Pancreas (tissue), 10 donors: ENCODE results near the gene UBE2H. TPM values are rescaled to one million over a fixed set of nuclear protein-coding genes. Genes with fewer than 3 reads are reported as not detected.

Experiments used
- ATAC-seq, 4 donors: fragments of 200-7000 bp; cut with Tn5 transposase; one replicate each; pipeline versions ENCODE4 v1.8.0 to v1.9.1; 2020; ENCODE audit warnings: mild to moderate bottlenecking in 4 of 4, moderate library complexity in 4 of 4
- DNase-seq, 6 donors: peaks; one replicate each; pipeline ENCODE4 v3.0.0-alpha.2; 2020
- FAIRE-seq: peaks from 2 replicates; lab custom pipeline; 2012; peaks lifted over from hg19 to GRCh38; lab: Jason Lieb, UNC
- H3K27ac ChIP-seq, 4 donors: fragments of 200-600 bp; sonication (generic); 1 replicate in 3 of 4; 2 replicates in 1 of 4; pipeline versions ENCODE4 v1.5.0 to v1.8.0; 2020
- H3K27me3 ChIP-seq, 4 donors: fragments of 200-600 bp; one replicate each; pipeline ENCODE4 v1.8.0; 2021
- H3K36me3 ChIP-seq, 3 donors: fragments of 200-600 bp; sonication (generic) in 1 of 3; one replicate each; pipeline versions ENCODE4 v1.5.0 to v1.8.0; 2020 to 2021
- H3K4me1 ChIP-seq, 3 donors: fragments of 200-600 bp; one replicate each; pipeline ENCODE4 v1.8.0; 2021
- H3K4me3 ChIP-seq, 4 donors: fragments of 200-600 bp; sonication (generic) in 2 of 4; one replicate each; pipeline versions ENCODE4 v1.5.0 to v1.8.0; 2020 to 2021
- H3K9me3 ChIP-seq, 4 donors: fragments of 200-600 bp; one replicate each; pipeline ENCODE4 v1.8.0; 2021
- WGBS, 2 donors: extraction: QIAGEN DNeasy Blood & Tissue Kit; methylation state at CpG; one replicate each; pipeline ENCODE4 v1.1.7; 2013; 5-methylcytosine and 5-hydroxymethylcytosine counted together
- intact Hi-C, 3 donors: fragments of 100-400 bp; cut with DNase I; formaldehyde crosslinking; loops; one replicate each; pipeline versions ENCODE4 v1.11.1 to v1.14.2; 2022
- polyA plus RNA-seq, 2 donors: library from polyadenylated mRNA; stranded (reverse); fragments of 200-250 nt; gene quantifications; one replicate each; pipeline ENCODE4 v1.2.3, GENCODE V29; 2013
- total RNA-seq, 6 donors: library from RNA; stranded (reverse); fragmentation: NEBNext Ultra II Directional in 4 of 6; extraction: Animal tissue kit (Norgen Biotek cat#: 25700) in 4 of 6; gene quantifications; one replicate each; pipeline versions ENCODE4 v1.2.1 to v1.2.4, GENCODE V29; 2021 to 2023
- TF ChIP-seq, protein P1 (sequence below), 4 donors: fragments of 200-600 bp; sonication (generic) in 3 of 4; IDR thresholded peaks; one replicate each; pipeline versions ENCODE4 v1.5.0 to v1.8.0; 2021; ENCODE audit warnings: antibody characterized with exemption in 4 of 4
- donor health status: healthy with polysubstance abuse.
- donor health status: DM: no; HTN: no; CAD: no; lungs with moderate emphysema.
- donor health status: DM: no; HTN: no; CAD: no.
- donor health status: control.
- donor health status: control.
- donor health status: Bipolar disorder and iron deficiency.
- donor health status: DM: yes; HTN: yes; CAD: no.
- donor health status: DM: no; HTN: no; CAD: no.
- donor health status: DM: no; HTN: no; CAD: no.
- donor health status: DM: yes; HTN: yes; CAD: no.

UBE2H gene
- total and polyA plus RNA-seq, 8 donors = 16.7 to 85.6 (median 62.6) TPM

DNA sequence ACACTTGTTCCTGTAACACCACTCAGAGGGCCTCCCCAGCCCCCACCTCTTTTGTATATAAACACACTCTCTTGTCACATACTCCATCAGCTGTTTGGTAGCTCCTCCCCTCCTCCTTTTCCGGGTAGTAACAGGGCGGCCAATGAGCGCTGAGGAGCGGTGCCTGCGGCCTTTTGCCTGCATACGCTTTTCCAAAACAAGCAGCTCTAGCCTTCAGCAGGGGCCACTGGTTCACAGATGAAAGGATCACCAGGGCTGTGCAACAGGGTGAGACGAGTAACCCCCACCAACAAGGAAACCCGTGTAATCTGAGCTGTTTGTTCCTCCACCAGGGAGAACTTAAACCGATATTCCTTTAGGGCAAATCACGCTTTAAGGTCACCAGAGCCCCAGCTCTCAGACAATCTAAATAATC is 3.9 kb downstream of the UBE2H start:
- Histone ChIP-seq H3K36me3 (no peaks in the 10 kb centered on the region), H3K27ac (peak overlapping the region; percentile 88 to 99 (median 93)), H3K9me3 (no peaks in the 10 kb centered on the region), H3K27me3 (no peaks in the 10 kb centered on the region), H3K4me1 (peaks cover 9 to 25% (median 20%) of the 10 kb centered on the region in 3 donors), H3K4me3 (peak overlapping the region in 3 of 4 donors; percentile 61 to 99 (median 97))
- FAIRE-seq (peak; percentile 54), ATAC-seq (peak; percentile 63 to 80 (median 74)), DNase-seq (peak; percentile 85 to 94 (median 88))
- TF ChIP-seq, protein P1, sequence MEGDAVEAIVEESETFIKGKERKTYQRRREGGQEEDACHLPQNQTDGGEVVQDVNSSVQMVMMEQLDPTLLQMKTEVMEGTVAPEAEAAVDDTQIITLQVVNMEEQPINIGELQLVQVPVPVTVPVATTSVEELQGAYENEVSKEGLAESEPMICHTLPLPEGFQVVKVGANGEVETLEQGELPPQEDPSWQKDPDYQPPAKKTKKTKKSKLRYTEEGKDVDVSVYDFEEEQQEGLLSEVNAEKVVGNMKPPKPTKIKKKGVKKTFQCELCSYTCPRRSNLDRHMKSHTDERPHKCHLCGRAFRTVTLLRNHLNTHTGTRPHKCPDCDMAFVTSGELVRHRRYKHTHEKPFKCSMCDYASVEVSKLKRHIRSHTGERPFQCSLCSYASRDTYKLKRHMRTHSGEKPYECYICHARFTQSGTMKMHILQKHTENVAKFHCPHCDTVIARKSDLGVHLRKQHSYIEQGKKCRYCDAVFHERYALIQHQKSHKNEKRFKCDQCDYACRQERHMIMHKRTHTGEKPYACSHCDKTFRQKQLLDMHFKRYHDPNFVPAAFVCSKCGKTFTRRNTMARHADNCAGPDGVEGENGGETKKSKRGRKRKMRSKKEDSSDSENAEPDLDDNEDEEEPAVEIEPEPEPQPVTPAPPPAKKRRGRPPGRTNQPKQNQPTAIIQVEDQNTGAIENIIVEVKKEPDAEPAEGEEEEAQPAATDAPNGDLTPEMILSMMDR (IDR thresholded peaks at IDR 0.05) = no peak
- intact Hi-C loops = no loop called here
- WGBS, 2 donors = 0 to 1% methylated on average over 10 of the region's 10 CpGs

DNA sequence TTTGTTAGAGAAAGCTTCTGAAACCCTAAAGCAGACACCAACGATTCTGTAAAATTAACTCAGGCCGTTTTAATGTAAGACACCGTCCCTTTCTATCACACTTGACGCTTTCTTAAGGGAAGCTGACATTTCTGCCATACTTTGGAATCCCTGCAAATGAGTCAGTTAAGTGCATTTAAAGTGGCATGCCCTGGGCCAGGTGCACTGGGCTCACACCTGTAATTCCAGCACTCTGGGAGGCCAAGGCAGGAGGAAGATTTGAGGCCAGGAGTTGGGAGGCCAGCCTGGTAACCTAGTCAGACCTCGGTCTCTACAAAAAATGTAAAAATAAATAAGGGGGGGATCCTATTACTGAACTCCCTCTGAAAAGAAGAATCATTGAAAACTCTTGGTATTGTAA is 4.4 kb downstream of the UBE2H start:
- Histone ChIP-seq H3K4me1 (peaks cover 9 to 25% (median 20%) of the 10 kb centered on the region in 3 donors), H3K36me3 (no peaks in the 10 kb centered on the region), H3K9me3 (no peaks in the 10 kb centered on the region), H3K27ac (peak overlapping the region; percentile 88 to 99 (median 93)), H3K27me3 (no peaks in the 10 kb centered on the region), H3K4me3 (peak overlapping the region in 1 of 4 donors; percentile 97)
- TF ChIP-seq, protein P1 (IDR thresholded peaks at IDR 0.05) = no peak
- peak in 1 of 6 donors; percentile 22 for DNase-seq
- 52 to 66% methylated on average over 5 of the region's 5 CpGs for WGBS, 2 donors
- intact Hi-C loops = no loop called here
- FAIRE-seq = no peak
- no peak for ATAC-seq

DNA sequence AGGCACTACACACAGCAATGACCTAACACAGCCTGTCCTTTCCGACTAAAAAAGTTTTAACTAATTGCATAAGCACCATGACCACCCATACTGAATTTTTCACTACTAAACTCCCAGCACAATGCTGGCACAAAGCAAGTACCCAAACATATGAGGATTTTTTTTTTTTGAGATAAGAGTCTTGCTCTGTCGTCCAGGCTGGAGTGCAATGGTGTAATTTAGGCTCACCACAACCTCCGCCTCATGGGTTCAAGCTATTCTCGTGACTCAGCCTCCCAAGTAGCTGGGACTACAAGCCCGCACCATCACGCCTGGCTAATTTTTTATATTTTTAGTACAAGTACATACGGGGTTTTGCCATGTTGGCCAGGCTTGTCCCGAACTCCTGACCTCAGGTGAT is 5.1 kb downstream of the UBE2H start:
- no peak overlapping the region for H3K4me3 ChIP-seq
- WGBS, 2 donors = 46 to 54% methylated on average over 8 of the region's 8 CpGs
- H3K27me3 ChIP-seq = no peaks in the 10 kb centered on the region
- DNase-seq = peak in 1 of 6 donors; percentile 30
- TF ChIP-seq, protein P1 (IDR thresholded peaks at IDR 0.05) = no peak
- H3K27ac ChIP-seq = peak overlapping the region; percentile 13 to 99 (median 93)
- intact Hi-C loops = no loop called here
- H3K36me3 ChIP-seq = no peaks in the 10 kb centered on the region
- peaks cover 9 to 25% (median 20%) of the 10 kb centered on the region in 3 donors for H3K4me1 ChIP-seq
- no peak for FAIRE-seq
- ATAC-seq = no peak
- H3K9me3 ChIP-seq = no peaks in the 10 kb centered on the region

DNA sequence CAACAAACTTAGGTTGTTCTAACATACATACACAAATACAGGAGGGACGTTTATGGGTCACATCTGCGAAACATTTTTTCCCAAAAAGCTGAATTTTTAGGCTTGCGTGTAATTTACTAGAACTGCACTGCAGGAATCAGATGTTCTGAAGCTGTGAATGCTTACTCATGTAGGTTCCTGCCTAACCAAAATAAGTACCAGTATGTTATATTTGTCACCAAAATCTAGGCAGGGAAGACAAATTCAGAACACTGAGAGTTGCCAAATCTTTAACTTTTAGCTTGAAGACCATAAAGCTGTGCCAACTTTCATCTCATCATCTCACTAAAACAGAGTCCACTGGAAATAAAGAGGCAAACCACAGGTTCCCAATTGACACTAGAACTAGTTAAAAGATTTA is 5.7 kb downstream of the UBE2H start:
- Histone ChIP-seq H3K36me3 (no peaks in the 10 kb centered on the region), H3K4me1 (peaks cover 9 to 25% (median 20%) of the 10 kb centered on the region in 3 donors), H3K9me3 (no peaks in the 10 kb centered on the region), H3K4me3 (no peak overlapping the region), H3K27ac (peak overlapping the region in 1 of 4 donors; percentile 90), H3K27me3 (no peaks in the 10 kb centered on the region)
- intact Hi-C loops = no loop called here
- DNase-seq = no peak
- FAIRE-seq = no peak
- TF ChIP-seq, protein P1 (IDR thresholded peaks at IDR 0.05) = no peak
- 59 to 63% methylated on average over 3 of the region's 3 CpGs for WGBS, 2 donors
- ATAC-seq = no peak

DNA sequence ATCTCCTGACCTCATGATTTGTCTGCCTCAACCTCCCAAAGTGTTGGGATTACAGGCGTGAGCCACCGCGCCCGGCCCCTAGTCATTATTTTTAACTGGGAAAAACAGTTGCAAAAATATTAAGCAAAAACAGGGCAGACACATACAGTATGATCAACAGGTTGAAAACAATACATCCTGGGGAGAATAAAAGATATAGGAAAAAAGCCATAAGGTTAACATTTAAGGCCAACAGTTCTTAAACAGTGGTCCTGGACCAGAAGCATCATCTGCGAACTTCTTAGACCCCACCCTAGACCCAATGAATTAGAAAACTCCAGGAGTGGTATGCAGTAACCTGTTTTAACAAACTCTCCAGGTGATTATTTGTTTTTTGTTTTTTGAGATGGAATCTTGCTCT is 6.5 kb downstream of the UBE2H start:
- peaks cover 13 to 25% (median 20%) of the 10 kb centered on the region in 3 donors for H3K4me1 ChIP-seq
- 96 to 97% methylated on average over 5 of the region's 5 CpGs for WGBS, 2 donors
- TF ChIP-seq, protein P1 (IDR thresholded peaks at IDR 0.05) = no peak
- no peaks in the 10 kb centered on the region for H3K36me3 ChIP-seq
- FAIRE-seq (no peak), ATAC-seq (no peak), DNase-seq (peak in 1 of 6 donors; percentile 6)
- no peaks in the 10 kb centered on the region for H3K27me3 ChIP-seq
- H3K27ac ChIP-seq = no peak overlapping the region
- no peaks in the 10 kb centered on the region for H3K9me3 ChIP-seq
- intact Hi-C loops = no loop called here
- no peak overlapping the region for H3K4me3 ChIP-seq
